GM10266 (cell line): Measurements from ENCODE around the gene GPD2.
"Not testable (repeated sequence)": the region's sequence is repeated elsewhere in the genome, so short reads cannot be mapped to it uniquely, and the experiment has no call there.

Experiments
- DNase-seq: peaks from one replicate; pipeline ENCODE4 v3.0.0; 2012; ENCODE audit errors: extremely low spot score
- CTCF ChIP-seq: IDR thresholded peaks from 2 replicates; pipeline ENCODE4 v1.5.1; 2012; ENCODE audit warnings: mild to moderate bottlenecking, low read depth; ENCODE audit not compliant: control insufficient read depth, insufficient read depth; ENCODE audit errors: missing control alignments

The GPD2 gene

GRCh38 chr2:156489750-156490465 is 53.7 kb downstream of the GPD2 start:
- DNase-seq, result no peak
- TF ChIP-seq CTCF, result no peak

- DNase-seq, result no peak
- TF ChIP-seq CTCF, result no peak
Measured at GRCh38 chr2:156490466-156490840, 54.3 kb downstream of the GPD2 start.

- no peak for TF ChIP-seq CTCF
- DNase-seq, result no peak
Measured at GRCh38 chr2:156491176-156491575, 55.0 kb downstream of the GPD2 start.

- no peak for TF ChIP-seq CTCF
- DNase-seq, result no peak
Measured at GRCh38 chr2:156492979-156493378, 56.8 kb downstream of the GPD2 start.

- not testable (repeated sequence) for DNase-seq
Measured at GRCh38 chr2:156495998-156496397, 59.8 kb downstream of the GPD2 start.

GRCh38 chr2:156505696-156506095 is 69.5 kb downstream of the GPD2 start:
- TF ChIP-seq CTCF, result no peak
- DNase-seq, result no peak

- no peak for TF ChIP-seq CTCF
- DNase-seq, result no peak
Measured at GRCh38 chr2:156511122-156511521, 74.9 kb downstream of the GPD2 start.

- no peak for DNase-seq
- TF ChIP-seq CTCF, result no peak
Measured at GRCh38 chr2:156511803-156512202, 75.6 kb downstream of the GPD2 start.
